GM23338 (cell line): ENCODE measurements around the gene MSTO1. TPM values are rescaled to one million over a fixed set of nuclear protein-coding genes. Genes with fewer than 3 reads are reported as not detected.
"Not testable (repeated sequence)": the region's sequence is repeated elsewhere in the genome, so short reads cannot be mapped to it uniquely, and the experiment has no call there.

Experiments
- ATAC-seq: fragments of 200-7000 bp; cut with Tn5 transposase; 3 replicates; pipeline ENCODE4 v1.9.1; 2020
- DNase-seq: peaks from one replicate; pipeline ENCODE4 v3.0.0-alpha.2; 2015; ENCODE audit warnings: low spot score
- H2AFZ ChIP-seq: fragments of 200-600 bp; sonication (generic); 2 replicates; pipeline ENCODE4 v1.8.0; 2016; ENCODE audit warnings: antibody characterized with exemption, mild to moderate bottlenecking, moderate library complexity
- H3F3A ChIP-seq: fragments of 200-600 bp; sonication (generic); replicated peaks from 2 replicates; pipeline ENCODE4 v1.8.0; 2017; ENCODE audit warnings: antibody characterized with exemption, mixed run types, low read depth
- H3K27ac ChIP-seq: fragments of 200-600 bp; sonication (generic); 2 replicates; pipeline ENCODE4 v1.6.1; 2016; ENCODE audit warnings: low read depth
- H3K27me3 ChIP-seq: fragments of 200-600 bp; sonication (generic); 2 replicates; pipeline ENCODE4 v1.8.0; 2016; ENCODE audit warnings: mild to moderate bottlenecking, mixed run types, moderate library complexity; ENCODE audit not compliant: insufficient read depth
- H3K36me3 ChIP-seq: fragments of 200-600 bp; sonication (generic); 2 replicates; pipeline ENCODE4 v1.8.0; 2016; ENCODE audit warnings: mild to moderate bottlenecking; ENCODE audit not compliant: insufficient read depth
- H3K4me1 ChIP-seq: fragments of 200-600 bp; sonication (generic); 2 replicates; pipeline ENCODE4 v1.8.0; 2016; ENCODE audit warnings: mild to moderate bottlenecking, moderate library complexity; ENCODE audit not compliant: insufficient read depth
- H3K4me2 ChIP-seq: fragments of 200-600 bp; sonication (generic); 2 replicates; pipeline ENCODE4 v1.7.1; 2017; ENCODE audit warnings: mixed run types
- H3K4me3 ChIP-seq: fragments of 200-600 bp; sonication (generic); 2 replicates; pipeline ENCODE4 v1.6.1; 2016; ENCODE audit warnings: mixed run types
- H3K79me2 ChIP-seq: fragments of 200-600 bp; sonication (generic); replicated peaks from 2 replicates; pipeline ENCODE4 v1.8.0; 2017; ENCODE audit warnings: mild to moderate bottlenecking; ENCODE audit not compliant: insufficient read depth
- H3K9me2 ChIP-seq: fragments of 200-600 bp; sonication (generic); 2 replicates; pipeline ENCODE4 v1.8.0; 2017; ENCODE audit not compliant: insufficient read depth
- H4K20me1 ChIP-seq: fragments of 200-600 bp; sonication (generic); replicated peaks from 2 replicates; pipeline ENCODE4 v1.8.0; 2017; ENCODE audit warnings: mild to moderate bottlenecking; ENCODE audit not compliant: insufficient read depth
- H3K27ac Mint-ChIP-seq: 2 replicates; pipeline ENCODE4 v1.8.0; 2020; ENCODE audit warnings: inconsistent platforms, mild to moderate bottlenecking, moderate library complexity, mixed read lengths
- H3K27me3 Mint-ChIP-seq: 3 replicates; pipeline ENCODE4 v1.8.0; 2022; ENCODE audit warnings: low read depth, mild to moderate bottlenecking, moderate library complexity, mixed read lengths, inconsistent platforms; ENCODE audit not compliant: insufficient read depth, poor library complexity
- H3K36me3 Mint-ChIP-seq: 3 replicates; pipeline ENCODE4 v1.8.0; 2021; ENCODE audit warnings: low read depth, mild to moderate bottlenecking, inconsistent platforms, moderate library complexity, mixed read lengths
- H3K4me1 Mint-ChIP-seq: 3 replicates; pipeline ENCODE4 v1.8.0; 2020; ENCODE audit warnings: mild to moderate bottlenecking, inconsistent platforms, mixed read lengths
- H3K4me3 Mint-ChIP-seq: 3 replicates; pipeline ENCODE4 v1.8.0; 2021; ENCODE audit warnings: moderate library complexity, mild to moderate bottlenecking, inconsistent platforms, mixed read lengths
- H3K9me3 Mint-ChIP-seq: 3 replicates; pipeline ENCODE4 v1.8.0; 2020; ENCODE audit warnings: moderate library complexity, mild to moderate bottlenecking, inconsistent platforms, mixed read lengths
- CREB1 ChIP-seq: fragments of 250-450 bp; sonication (Bioruptor Pico); IDR thresholded peaks from 2 replicates; pipeline ENCODE4 v1.5.0; 2020; ENCODE audit warnings: low read depth, mild to moderate bottlenecking, moderate library complexity
- EZH2 ChIP-seq: fragments of 200-600 bp; sonication (generic); IDR thresholded peaks from one replicate; pipeline ENCODE4 v1.8.0; 2017; ENCODE audit warnings: antibody characterized with exemption, mild to moderate bottlenecking, low read depth; ENCODE audit not compliant: unreplicated experiment
- STAT1 ChIP-seq: IDR thresholded peaks from one replicate; pipeline ENCODE4 v1.6.1; 2016; ENCODE audit warnings: antibody characterized with exemption; ENCODE audit not compliant: unreplicated experiment
- ZNF114 ChIP-seq: fragments of 250-450 bp; sonication (Bioruptor Pico); IDR thresholded peaks from 2 replicates; pipeline ENCODE4 v1.5.0; 2020; ENCODE audit warnings: mild to moderate bottlenecking, moderate library complexity
- polyA plus RNA-seq: library from polyadenylated mRNA; unstranded; fragments of >200 nt; fragmentation: Nextera tagmentation; extraction: Ambion mirVana; gene quantifications from 2 replicates; pipeline ENCODE4 v1.2.1, GENCODE V29; 2016
- total RNA-seq: library from RNA; depleted of rRNA; stranded (reverse); fragments of >200 nt; shearing (Covaris generic); gene quantifications from 2 replicates; pipeline ENCODE4 v1.2.3, GENCODE V29; 2014
- TF ChIP-seq, protein P1 (sequence below): fragments of 250-450 bp; sonication (Bioruptor Pico); IDR thresholded peaks from 2 replicates; pipeline ENCODE4 v1.5.0; 2020; ENCODE audit warnings: mild to moderate bottlenecking, moderate library complexity

The MSTO1 gene
- total and polyA plus RNA-seq, 2 experiments from 2014 or later, result 35.4 to 43.5 TPM

DNA sequence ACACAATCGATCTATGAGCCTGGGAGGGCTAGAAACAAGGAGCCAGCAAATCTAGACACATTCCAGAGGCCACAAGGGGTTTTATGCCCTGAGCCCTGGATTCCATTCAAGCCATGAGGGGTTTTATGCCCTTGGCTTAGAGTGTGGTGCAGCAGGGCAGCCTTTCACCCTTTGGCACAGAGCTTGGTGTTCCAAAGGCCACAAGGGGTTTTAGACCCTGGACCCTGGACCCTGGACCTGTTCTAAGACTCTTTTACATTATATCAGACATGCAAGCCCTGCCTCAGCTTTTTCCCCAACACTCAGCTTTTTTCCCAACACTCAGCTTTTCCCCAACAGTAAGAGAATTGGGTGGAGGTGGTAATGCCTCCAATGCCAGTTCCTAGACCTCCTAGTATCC lies 13.3 kb downstream of the MSTO1 start:
- Histone ChIP-seq H3K36me3 (no peaks in the 10 kb centered on the region), H3K4me3 (no peak overlapping the region), H3K27me3 (no peaks in the 10 kb centered on the region), H3K79me2 (no peaks in the 10 kb centered on the region), H3K4me1 (peaks cover 6% of the 10 kb centered on the region; the same call in 1 of the 2 replicates), H4K20me1 (no peaks in the 10 kb centered on the region), H3K4me2 (no peak overlapping the region), H2AFZ (no peak overlapping the region), H3F3A (no peaks in the 10 kb centered on the region), H3K27ac (no peak overlapping the region), H3K9me2 (no peaks in the 10 kb centered on the region)
- Mint-ChIP-seq H3K27ac (no peak overlapping the region), H3K9me3 (peaks cover 26% of the 10 kb centered on the region), H3K4me1 (peaks cover 11% of the 10 kb centered on the region; the same call in 2 of the 3 replicates), H3K4me3 (no peak overlapping the region), H3K36me3 (peaks cover 9% of the 10 kb centered on the region), H3K27me3 (peaks cover 4% of the 10 kb centered on the region)
- no peak for ATAC-seq
- TF ChIP-seq STAT1 (no peak), EZH2 (no peak), CREB1 (CRISPR knock-in tag) (no peak), ZNF114 (CRISPR knock-in tag) (no peak)
- TF ChIP-seq, protein P1, sequence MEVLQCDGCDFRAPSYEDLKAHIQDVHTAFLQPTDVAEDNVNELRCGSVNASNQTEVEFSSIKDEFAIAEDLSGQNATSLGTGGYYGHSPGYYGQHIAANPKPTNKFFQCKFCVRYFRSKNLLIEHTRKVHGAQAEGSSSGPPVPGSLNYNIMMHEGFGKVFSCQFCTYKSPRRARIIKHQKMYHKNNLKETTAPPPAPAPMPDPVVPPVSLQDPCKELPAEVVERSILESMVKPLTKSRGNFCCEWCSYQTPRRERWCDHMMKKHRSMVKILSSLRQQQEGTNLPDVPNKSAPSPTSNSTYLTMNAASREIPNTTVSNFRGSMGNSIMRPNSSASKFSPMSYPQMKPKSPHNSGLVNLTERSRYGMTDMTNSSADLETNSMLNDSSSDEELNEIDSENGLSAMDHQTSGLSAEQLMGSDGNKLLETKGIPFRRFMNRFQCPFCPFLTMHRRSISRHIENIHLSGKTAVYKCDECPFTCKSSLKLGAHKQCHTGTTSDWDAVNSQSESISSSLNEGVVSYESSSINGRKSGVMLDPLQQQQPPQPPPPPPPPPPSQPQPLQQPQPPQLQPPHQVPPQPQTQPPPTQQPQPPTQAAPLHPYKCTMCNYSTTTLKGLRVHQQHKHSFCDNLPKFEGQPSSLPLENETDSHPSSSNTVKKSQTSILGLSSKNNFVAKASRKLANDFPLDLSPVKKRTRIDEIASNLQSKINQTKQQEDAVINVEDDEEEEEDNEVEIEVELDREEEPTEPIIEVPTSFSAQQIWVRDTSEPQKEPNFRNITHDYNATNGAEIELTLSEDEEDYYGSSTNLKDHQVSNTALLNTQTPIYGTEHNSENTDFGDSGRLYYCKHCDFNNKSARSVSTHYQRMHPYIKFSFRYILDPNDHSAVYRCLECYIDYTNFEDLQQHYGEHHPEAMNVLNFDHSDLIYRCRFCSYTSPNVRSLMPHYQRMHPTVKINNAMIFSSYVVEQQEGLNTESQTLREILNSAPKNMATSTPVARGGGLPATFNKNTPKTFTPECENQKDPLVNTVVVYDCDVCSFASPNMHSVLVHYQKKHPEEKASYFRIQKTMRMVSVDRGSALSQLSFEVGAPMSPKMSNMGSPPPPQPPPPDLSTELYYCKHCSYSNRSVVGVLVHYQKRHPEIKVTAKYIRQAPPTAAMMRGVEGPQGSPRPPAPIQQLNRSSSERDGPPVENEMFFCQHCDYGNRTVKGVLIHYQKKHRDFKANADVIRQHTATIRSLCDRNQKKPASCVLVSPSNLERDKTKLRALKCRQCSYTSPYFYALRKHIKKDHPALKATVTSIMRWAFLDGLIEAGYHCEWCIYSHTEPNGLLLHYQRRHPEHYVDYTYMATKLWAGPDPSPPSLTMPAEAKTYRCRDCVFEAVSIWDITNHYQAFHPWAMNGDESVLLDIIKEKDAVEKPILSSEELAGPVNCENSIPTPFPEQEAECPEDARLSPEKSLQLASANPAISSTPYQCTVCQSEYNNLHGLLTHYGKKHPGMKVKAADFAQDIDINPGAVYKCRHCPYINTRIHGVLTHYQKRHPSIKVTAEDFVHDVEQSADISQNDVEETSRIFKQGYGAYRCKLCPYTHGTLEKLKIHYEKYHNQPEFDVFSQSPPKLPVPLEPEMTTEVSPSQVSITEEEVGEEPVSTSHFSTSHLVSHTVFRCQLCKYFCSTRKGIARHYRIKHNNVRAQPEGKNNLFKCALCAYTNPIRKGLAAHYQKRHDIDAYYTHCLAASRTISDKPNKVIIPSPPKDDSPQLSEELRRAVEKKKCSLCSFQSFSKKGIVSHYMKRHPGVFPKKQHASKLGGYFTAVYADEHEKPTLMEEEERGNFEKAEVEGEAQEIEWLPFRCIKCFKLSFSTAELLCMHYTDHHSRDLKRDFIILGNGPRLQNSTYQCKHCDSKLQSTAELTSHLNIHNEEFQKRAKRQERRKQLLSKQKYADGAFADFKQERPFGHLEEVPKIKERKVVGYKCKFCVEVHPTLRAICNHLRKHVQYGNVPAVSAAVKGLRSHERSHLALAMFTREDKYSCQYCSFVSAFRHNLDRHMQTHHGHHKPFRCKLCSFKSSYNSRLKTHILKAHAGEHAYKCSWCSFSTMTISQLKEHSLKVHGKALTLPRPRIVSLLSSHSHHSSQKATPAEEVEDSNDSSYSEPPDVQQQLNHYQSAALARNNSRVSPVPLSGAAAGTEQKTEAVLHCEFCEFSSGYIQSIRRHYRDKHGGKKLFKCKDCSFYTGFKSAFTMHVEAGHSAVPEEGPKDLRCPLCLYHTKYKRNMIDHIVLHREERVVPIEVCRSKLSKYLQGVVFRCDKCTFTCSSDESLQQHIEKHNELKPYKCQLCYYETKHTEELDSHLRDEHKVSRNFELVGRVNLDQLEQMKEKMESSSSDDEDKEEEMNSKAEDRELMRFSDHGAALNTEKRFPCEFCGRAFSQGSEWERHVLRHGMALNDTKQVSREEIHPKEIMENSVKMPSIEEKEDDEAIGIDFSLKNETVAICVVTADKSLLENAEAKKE, result no peak
- no peak for DNase-seq

DNA sequence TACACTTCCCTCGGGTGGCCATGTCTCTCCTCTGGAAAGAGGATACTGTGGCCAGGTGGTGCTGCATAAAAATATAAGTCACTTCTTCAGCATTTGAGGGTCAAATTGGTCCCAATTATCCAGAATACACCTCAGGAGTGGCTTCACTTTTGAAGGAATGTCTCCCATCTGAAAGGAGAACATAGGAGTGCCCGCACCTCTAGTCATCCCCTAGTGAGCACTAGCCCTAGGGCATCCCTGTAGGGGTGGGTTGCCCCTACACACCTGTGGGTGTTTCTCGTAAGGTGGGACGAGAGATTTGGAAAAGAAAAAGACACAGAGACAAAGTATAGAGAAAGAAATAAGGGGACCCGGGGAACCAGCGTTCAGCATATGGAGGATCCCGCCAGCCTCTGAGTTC lies 16.4 kb downstream of the MSTO1 start:
- H2AFZ ChIP-seq, H3K79me2 ChIP-seq, H3F3A ChIP-seq, H3K4me1 ChIP-seq, H3K4me3 Mint-ChIP-seq, H3K36me3 Mint-ChIP-seq, H4K20me1 ChIP-seq, DNase-seq, H3K27me3 Mint-ChIP-seq, H3K27me3 ChIP-seq, H3K36me3 ChIP-seq, ATAC-seq, H3K9me2 ChIP-seq, H3K27ac Mint-ChIP-seq, H3K4me3 ChIP-seq: not testable (repeated sequence)
- 0 out of 2 replicates have a peak overlapping the region, but pooled peaks have one; percentile 39 for H3K27ac ChIP-seq
- Mint-ChIP-seq H3K9me3 (peaks cover 26% of the 10 kb centered on the region), H3K4me1 (peaks cover 11% of the 10 kb centered on the region; the same call in 2 of the 3 replicates)
- 0 out of 2 replicates have a peak overlapping the region, but pooled peaks have one; percentile 26 for H3K4me2 ChIP-seq
